ENCODE measurements around the gene HTR4. TPM values are rescaled to one million over a fixed set of nuclear protein-coding genes. Genes with fewer than 3 reads are reported as not detected.

Gene HTR4
- total RNA-seq, 1 experiment from 2014 or later, result not detected

DNA sequence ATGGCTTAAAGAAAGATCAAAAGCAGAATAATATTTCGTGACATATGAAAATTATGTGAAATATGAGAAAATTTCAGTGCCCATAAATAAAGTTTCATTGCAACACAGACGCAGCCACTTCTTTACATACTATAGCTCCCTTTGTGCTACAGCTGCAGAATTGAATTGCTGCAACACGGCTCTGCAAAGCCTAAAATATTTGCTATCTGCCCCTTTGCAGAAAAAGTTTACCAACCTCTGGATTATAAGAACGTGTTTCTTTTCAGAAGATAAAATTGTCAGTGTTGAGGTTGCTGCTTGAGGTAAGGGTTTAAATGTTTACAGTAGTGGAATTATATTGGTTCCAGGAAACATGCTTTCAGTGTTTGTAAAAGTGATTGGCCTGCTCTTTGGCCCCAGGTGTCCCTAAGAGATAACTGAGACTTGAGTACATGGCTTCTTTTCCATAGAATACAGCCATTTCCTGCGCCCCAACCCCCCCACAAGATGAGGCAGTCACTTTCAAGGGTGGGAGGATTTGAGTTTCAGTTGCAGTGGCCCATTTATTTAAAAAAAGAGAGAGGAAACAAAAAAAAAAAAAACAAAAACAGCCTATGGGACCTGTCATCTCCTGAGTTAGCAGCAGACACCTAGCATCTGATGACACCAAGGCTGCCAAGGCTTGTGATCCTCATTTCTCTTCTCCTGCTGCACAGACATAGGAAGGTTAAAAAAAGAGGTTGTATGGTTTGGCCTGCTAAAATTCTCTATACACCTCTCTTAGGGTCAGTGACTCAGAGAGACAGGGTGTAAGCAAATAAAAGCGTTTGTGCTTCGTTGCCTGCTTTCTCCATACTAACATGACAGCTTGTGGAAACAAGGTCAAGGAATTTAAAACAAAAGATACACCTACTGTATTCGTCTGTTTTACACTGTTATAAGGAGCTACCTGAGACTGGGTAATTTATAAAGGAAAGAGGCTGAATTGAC, 28.0 kb upstream of the HTR4 start:
- no peak overlapping the region for H3K4ac ChIP-seq (ENCODE audit: low read depth, low read length)
- no peak overlapping the region for H4K91ac ChIP-seq (ENCODE audit: insufficient read length, low read depth, low read length)
- Mint-ChIP-seq H3K4me1 (peaks cover 0 to 5% of the 10 kb centered on the region in 2 experiments; a peak in 2 of 4 replicates), H3K27me3 (ENCODE audit: low read depth) (no peaks in the 10 kb centered on the region; the same call in 1 of the 2 replicates), H3K9me3 (no peaks in the 10 kb centered on the region; a peak in 1 of 5 replicates), H3K27ac (no peak overlapping the region), H3K4me3 (no peak overlapping the region), H3K36me3 (ENCODE audit: insufficient read depth in 1 of 3, low read depth in 3 of 3) (no peaks in the 10 kb centered on the region)
- no peak overlapping the region for H3K23ac ChIP-seq (ENCODE audit: insufficient read length, low read depth, low read length)
- H4K8ac ChIP-seq (replicated peaks; ENCODE audit: insufficient read length, low read depth, low read length), result no peak overlapping the region
- WGBS (ENCODE audit: extremely low coverage, insufficient read length, low lambda C conversion rate), result no CpG with 5 or more reads among the region's 8 CpGs
- no peaks in the 10 kb centered on the region for H3K9me3 ChIP-seq (ENCODE audit: control insufficient read depth, low read depth, low read length)
- H4K20me1 ChIP-seq (ENCODE audit: control insufficient read depth, insufficient read depth, insufficient read length), result no peaks in the 10 kb centered on the region
- TF ChIP-seq, protein P1, sequence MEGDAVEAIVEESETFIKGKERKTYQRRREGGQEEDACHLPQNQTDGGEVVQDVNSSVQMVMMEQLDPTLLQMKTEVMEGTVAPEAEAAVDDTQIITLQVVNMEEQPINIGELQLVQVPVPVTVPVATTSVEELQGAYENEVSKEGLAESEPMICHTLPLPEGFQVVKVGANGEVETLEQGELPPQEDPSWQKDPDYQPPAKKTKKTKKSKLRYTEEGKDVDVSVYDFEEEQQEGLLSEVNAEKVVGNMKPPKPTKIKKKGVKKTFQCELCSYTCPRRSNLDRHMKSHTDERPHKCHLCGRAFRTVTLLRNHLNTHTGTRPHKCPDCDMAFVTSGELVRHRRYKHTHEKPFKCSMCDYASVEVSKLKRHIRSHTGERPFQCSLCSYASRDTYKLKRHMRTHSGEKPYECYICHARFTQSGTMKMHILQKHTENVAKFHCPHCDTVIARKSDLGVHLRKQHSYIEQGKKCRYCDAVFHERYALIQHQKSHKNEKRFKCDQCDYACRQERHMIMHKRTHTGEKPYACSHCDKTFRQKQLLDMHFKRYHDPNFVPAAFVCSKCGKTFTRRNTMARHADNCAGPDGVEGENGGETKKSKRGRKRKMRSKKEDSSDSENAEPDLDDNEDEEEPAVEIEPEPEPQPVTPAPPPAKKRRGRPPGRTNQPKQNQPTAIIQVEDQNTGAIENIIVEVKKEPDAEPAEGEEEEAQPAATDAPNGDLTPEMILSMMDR (conservative IDR thresholded peaks at IDR 0.05), result no peak
- no peak overlapping the region for H3K56ac ChIP-seq (ENCODE audit: insufficient read length, low read depth, low read length)
- H3K23me2 ChIP-seq (ENCODE audit: insufficient read length, low read depth, low read length, poor library complexity, severe bottlenecking), result no peaks in the 10 kb centered on the region
- H3K9ac ChIP-seq (ENCODE audit: extremely low read depth, insufficient read length, low read length), result no peak overlapping the region
- H3K18ac ChIP-seq (ENCODE audit: insufficient read length, low read depth, low read length), result no peak overlapping the region
- no peaks in the 10 kb centered on the region for H3K4me1 ChIP-seq (ENCODE audit: insufficient read depth, low read length)
- no peak overlapping the region for H3K4me2 ChIP-seq (ENCODE audit: insufficient read depth, insufficient read length, low read length)
- no peak overlapping the region for H3K14ac ChIP-seq (ENCODE audit: insufficient read depth, low read length)
- no peak overlapping the region for H2BK5ac ChIP-seq (ENCODE audit: insufficient read length, low read length)
- H3K79me1 ChIP-seq (ENCODE audit: insufficient read depth, low read depth, low read length, poor library complexity, severe bottlenecking), result no peaks in the 10 kb centered on the region
- H2BK15ac ChIP-seq (ENCODE audit: low read depth, low read length), result no peak overlapping the region
- H2BK20ac ChIP-seq (ENCODE audit: low read depth, low read length, poor library complexity, severe bottlenecking), result no peak overlapping the region
- H2AK5ac ChIP-seq (ENCODE audit: insufficient read length, low read length), result no peak overlapping the region
- no peaks in the 10 kb centered on the region for H3K27me3 ChIP-seq (ENCODE audit: insufficient read depth, low read length)
- no peak overlapping the region for H2BK120ac ChIP-seq (ENCODE audit: low read depth, low read length, poor library complexity, severe bottlenecking)
- DNase-seq, result no peak
- H4K5ac ChIP-seq (ENCODE audit: insufficient read length, low read depth, low read length), result no peak overlapping the region
- no peaks in the 10 kb centered on the region for H3K79me2 ChIP-seq (ENCODE audit: insufficient read depth, low read length)
- no peak overlapping the region for H2BK12ac ChIP-seq (ENCODE audit: insufficient read length, low read depth, low read length)
- no peak overlapping the region for H3T11ph ChIP-seq (ENCODE audit: low read length)
- no peak overlapping the region for H2AFZ ChIP-seq (ENCODE audit: low read length)
- H3K27ac ChIP-seq (ENCODE audit: insufficient read length, low read depth, low read length), result no peak overlapping the region
